ENCODE results near the gene GYG2.
"Not testable (repeated sequence)": the region's sequence is repeated elsewhere in the genome, so short reads cannot be mapped to it uniquely, and the experiment has no call there.

Gene GYG2

DNA sequence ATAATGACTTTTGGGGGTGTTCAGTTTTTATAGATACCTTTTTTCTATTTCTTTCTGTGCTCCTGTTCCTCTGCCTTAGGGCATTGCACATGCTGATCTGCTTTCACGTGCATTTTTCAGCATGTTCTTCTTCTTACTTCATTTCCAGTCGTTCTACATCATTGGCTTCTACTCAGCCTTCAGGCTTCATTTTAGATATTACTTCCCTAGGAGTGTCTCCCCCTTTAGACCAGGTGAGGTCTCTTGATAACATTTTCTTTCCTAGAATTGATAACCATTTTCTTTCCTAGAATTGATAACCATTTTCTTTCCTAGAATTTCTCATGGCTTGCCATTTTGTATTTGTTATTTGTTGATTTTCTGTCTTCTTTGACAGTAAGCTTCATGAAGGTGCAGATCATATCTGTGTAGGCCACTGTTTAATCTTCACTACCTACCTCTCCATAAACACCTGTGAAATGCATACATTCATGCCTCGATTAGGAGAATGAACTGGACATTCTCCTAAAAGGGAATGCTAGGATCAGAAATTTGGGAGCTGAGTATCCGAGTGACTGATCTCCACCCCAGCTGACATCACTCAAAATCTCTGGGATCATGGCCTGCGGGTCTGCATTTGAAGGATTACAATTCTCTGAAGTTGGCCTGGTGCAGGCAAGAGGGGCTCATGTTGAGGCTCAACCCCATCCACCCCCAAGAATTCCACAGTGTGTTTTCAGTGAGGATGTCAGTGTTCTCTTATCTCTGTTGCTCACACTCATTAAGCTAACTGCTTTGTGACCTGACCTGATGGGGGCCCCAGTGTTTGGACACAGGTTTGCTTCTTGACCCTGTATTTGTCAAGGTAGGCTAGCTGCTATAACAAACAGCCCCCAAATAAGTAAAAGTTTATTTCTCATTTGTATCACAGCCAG, 45.7 kb downstream of the GYG2 start:
- Mint-ChIP-seq H3K36me3 (no peaks in the 10 kb centered on the region), H3K9me3 (peaks cover 5% of the 10 kb centered on the region), H3K4me3 (no peak overlapping the region), H3K27me3 (peaks cover 4% of the 10 kb centered on the region), H3K27ac (no peak overlapping the region), H3K4me1 (no peaks in the 10 kb centered on the region)
- ATAC-seq: no peak

DNA sequence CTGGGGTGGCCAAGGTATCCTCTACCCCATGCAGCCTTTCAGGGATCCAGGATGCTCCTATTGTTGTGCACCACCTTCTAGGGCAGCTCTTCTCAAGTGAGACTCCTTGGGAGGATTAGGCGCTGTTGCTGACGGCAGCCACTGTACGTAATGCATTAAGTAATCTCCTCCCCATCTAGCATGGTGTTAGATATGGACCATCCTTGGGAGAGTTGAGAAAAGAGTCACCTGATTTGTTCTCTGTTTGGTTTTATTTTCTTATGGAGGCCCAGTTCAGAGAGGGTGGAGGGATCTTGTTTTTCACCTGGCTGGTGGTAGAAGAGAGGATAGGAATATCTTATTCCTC, 46.4 kb downstream of the GYG2 start:
- H3K27ac Mint-ChIP-seq: no peak overlapping the region
- H3K9me3 Mint-ChIP-seq: peaks cover 5% of the 10 kb centered on the region
- no peaks in the 10 kb centered on the region for H3K36me3 Mint-ChIP-seq
- ATAC-seq: no peak
- H3K4me3 Mint-ChIP-seq: no peak overlapping the region
- H3K4me1 Mint-ChIP-seq: no peaks in the 10 kb centered on the region
- peaks cover 10% of the 10 kb centered on the region for H3K27me3 Mint-ChIP-seq

DNA sequence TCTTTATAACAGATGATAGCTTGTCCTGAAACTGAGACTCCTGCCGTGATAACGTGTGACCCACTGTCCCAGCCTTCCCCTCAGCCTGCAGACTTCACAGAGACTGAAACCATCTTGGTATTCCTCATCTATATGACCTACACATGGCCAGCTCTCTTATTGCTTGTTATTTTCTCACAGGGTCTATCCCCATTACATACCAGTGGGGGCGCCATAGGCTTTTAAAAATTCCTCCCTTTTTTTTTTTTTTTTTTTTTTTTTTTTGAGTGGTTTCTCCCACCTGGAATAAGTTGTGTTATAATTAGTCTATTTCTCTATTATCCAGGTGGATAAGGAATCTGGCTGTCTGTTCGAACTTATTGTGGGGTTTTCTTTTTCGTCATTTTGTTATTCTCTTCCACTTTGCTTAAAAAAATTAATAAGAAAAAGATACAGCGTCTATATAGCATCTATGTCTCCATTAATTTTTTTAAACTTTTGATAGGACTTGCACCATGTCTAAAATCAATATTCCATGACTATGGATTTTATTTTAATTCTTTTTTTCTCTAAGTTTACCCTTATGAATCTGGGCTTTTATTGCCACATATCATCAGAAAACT, 47.2 kb downstream of the GYG2 start:
- H3K4me3 Mint-ChIP-seq: no peak overlapping the region
- peaks cover 3% of the 10 kb centered on the region for H3K9me3 Mint-ChIP-seq
- peaks cover 11% of the 10 kb centered on the region for H3K27me3 Mint-ChIP-seq
- no peaks in the 10 kb centered on the region for H3K36me3 Mint-ChIP-seq
- H3K4me1 Mint-ChIP-seq: no peaks in the 10 kb centered on the region
- no peak for ATAC-seq
- H3K27ac Mint-ChIP-seq: no peak overlapping the region

DNA sequence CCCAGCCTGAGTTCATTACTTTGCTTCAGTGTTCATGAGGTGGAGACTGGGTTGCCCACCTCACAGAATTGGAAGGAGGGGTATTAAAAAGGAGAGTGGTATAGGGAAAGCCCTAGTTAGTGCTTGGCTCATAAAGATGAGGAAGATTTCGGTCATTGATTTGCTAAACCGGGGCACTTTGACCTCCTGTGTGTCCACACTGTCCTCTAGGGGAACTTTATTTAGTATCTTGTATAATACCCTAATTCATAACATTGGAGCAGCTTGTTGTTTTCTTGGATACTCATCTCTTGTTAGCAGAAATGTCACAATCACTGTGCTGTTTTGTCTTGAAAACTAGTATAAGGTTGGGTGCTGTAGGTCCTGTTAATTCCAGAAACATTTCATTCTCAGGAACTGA, 49.8 kb downstream of the GYG2 start:
- Mint-ChIP-seq H3K4me3 (no peak overlapping the region), H3K9me3 (no peaks in the 10 kb centered on the region), H3K36me3 (no peaks in the 10 kb centered on the region), H3K4me1 (no peaks in the 10 kb centered on the region), H3K27me3 (peaks cover 20% of the 10 kb centered on the region), H3K27ac (no peak overlapping the region)
- ATAC-seq: no peak

- no peak for ATAC-seq
- Mint-ChIP-seq H3K36me3 (no peaks in the 10 kb centered on the region), H3K27ac (no peak overlapping the region), H3K4me1 (no peaks in the 10 kb centered on the region), H3K27me3 (peaks cover 20% of the 10 kb centered on the region), H3K4me3 (no peak overlapping the region), H3K9me3 (no peaks in the 10 kb centered on the region)
Observed at GRCh38 chrX:2879670-2880069, 50.9 kb downstream of the GYG2 start.

- H3K9me3 Mint-ChIP-seq: no peaks in the 10 kb centered on the region
- H3K36me3 Mint-ChIP-seq: no peaks in the 10 kb centered on the region
- peaks cover 29% of the 10 kb centered on the region for H3K27me3 Mint-ChIP-seq
- H3K4me1 Mint-ChIP-seq: peaks cover 2% of the 10 kb centered on the region
- no peak for ATAC-seq
- H3K27ac Mint-ChIP-seq: no peak overlapping the region
- no peak overlapping the region for H3K4me3 Mint-ChIP-seq
Observed at GRCh38 chrX:2883770-2884169, 55.0 kb downstream of the GYG2 start.

- Mint-ChIP-seq H3K9me3 (no peaks in the 10 kb centered on the region), H3K4me3 (peak overlapping the region; percentile 74), H3K27ac (no peak overlapping the region)
Observed at GRCh38 chrX:2888309-2888708, 59.6 kb downstream of the GYG2 start.

GRCh38 chrX:2889045-2889605, 60.4 kb downstream of the GYG2 start:
- Mint-ChIP-seq H3K27ac (peak overlapping the region; percentile 57), H3K4me3 (peak overlapping the region; percentile 74), H3K4me1 (peaks cover 14% of the 10 kb centered on the region), H3K9me3 (no peaks in the 10 kb centered on the region), H3K27me3 (peaks cover 11% of the 10 kb centered on the region), H3K36me3 (no peaks in the 10 kb centered on the region)
- ATAC-seq: no peak

More at GRCh38 chrX:2888309-2888708, 59.6 kb downstream of the GYG2 start:
- no peak for ATAC-seq
- Mint-ChIP-seq H3K36me3 (no peaks in the 10 kb centered on the region), H3K27me3 (peaks cover 11% of the 10 kb centered on the region), H3K4me1 (peaks cover 14% of the 10 kb centered on the region)

DNA sequence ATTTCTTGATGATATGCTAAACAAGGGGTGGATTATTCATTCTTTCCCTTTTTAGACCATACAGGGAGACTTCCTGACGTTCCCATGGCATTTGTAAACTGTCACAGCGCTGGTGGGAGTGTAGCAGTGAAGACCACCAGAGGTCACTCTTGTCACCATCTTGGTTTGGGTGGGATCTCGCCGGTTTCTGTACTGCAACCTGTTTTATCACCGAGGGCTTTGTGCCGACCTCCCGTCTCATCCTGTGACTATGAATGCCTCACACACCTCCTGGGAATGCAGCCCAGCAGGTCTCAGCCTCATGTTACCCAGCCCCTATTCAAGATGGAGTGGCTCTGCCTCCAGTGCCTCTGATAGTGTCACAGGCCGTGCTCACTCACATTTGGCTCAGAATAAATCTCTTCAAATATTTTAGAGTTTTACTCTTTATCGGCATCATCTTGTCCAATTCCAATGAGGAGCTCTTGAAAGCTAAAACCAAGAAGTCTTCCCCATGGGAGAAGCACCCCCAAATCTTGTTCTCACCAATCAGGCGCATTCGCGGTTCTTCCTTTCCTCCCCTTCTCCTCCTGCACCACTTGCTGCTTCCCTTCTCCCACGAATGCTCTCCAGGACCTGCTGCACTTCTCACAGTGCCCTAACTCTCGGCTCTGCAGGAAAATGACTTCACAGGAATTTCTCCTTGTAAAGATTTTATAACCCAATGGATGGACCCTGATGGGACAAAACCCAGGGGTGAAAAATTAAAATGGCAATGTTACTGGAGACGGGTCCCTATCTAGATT, 61.2 kb downstream of the GYG2 start:
- H3K36me3 Mint-ChIP-seq, H3K9me3 Mint-ChIP-seq, ATAC-seq: not testable (repeated sequence)
- peak overlapping the region; percentile 57 for H3K27ac Mint-ChIP-seq
- H3K27me3 Mint-ChIP-seq: peaks cover 11% of the 10 kb centered on the region
- H3K4me3 Mint-ChIP-seq: peak overlapping the region; percentile 74
- H3K4me1 Mint-ChIP-seq: peaks cover 14% of the 10 kb centered on the region

- ATAC-seq, H3K27ac Mint-ChIP-seq, H3K36me3 Mint-ChIP-seq, H3K4me3 Mint-ChIP-seq, H3K9me3 Mint-ChIP-seq: not testable (repeated sequence)
- Mint-ChIP-seq H3K27me3 (peaks cover 11% of the 10 kb centered on the region), H3K4me1 (peaks cover 14% of the 10 kb centered on the region)
Observed at GRCh38 chrX:2890536-2891460, 62.1 kb downstream of the GYG2 start.

GRCh38 chrX:2892816-2893215, 64.1 kb downstream of the GYG2 start:
- Mint-ChIP-seq H3K27ac (no peak overlapping the region), H3K4me3 (no peak overlapping the region)
- ATAC-seq: no peak

GRCh38 chrX:2894885-2895292, 66.2 kb downstream of the GYG2 start:
- H3K4me3 Mint-ChIP-seq: no peak overlapping the region
- no peaks in the 10 kb centered on the region for H3K36me3 Mint-ChIP-seq
- H3K27me3 Mint-ChIP-seq: no peaks in the 10 kb centered on the region
- no peak for ATAC-seq
- peaks cover 21% of the 10 kb centered on the region for H3K4me1 Mint-ChIP-seq
- H3K9me3 Mint-ChIP-seq: no peaks in the 10 kb centered on the region
- no peak overlapping the region for H3K27ac Mint-ChIP-seq

More at GRCh38 chrX:2892816-2893215, 64.1 kb downstream of the GYG2 start:
- Mint-ChIP-seq H3K36me3 (no peaks in the 10 kb centered on the region), H3K4me1 (peaks cover 22% of the 10 kb centered on the region), H3K9me3 (no peaks in the 10 kb centered on the region), H3K27me3 (peaks cover 11% of the 10 kb centered on the region)

DNA sequence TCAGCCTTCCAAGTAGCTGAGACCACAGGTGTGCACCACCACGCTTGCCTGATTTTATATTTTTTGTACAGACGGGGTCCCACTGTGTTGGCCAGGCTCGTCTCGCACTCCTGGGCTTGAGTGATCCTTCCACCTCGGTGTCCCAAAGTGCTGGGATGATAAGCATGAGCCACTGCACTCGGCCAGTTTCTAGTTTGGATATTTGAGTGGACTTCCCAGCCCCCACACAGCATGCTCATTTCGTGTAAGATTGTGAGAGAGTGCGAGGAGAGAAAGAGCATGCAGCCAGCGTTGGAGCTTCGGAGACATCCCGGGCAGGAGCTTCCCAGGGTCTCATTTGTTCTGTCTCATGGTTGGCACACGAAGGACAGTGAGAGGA, 68.6 kb downstream of the GYG2 start:
- no peak overlapping the region for H3K27ac Mint-ChIP-seq
- H3K4me1 Mint-ChIP-seq: peaks cover 16% of the 10 kb centered on the region
- no peaks in the 10 kb centered on the region for H3K9me3 Mint-ChIP-seq
- H3K36me3 Mint-ChIP-seq: no peaks in the 10 kb centered on the region
- H3K4me3 Mint-ChIP-seq: no peak overlapping the region
- no peak for ATAC-seq
- no peaks in the 10 kb centered on the region for H3K27me3 Mint-ChIP-seq

Measured in stimulated activated memory B cell treated with anti-CD40 and anti-IgM and Interleukin-4, amounts not matched to agents 10 μg/mL and 1 μg/mL and 100 μg/mL, for 72 hours (primary cell).